Body of pancreas (tissue), 4 donors: ENCODE results near the gene CISD2.

Experiments used
- POLR2A ChIP-seq, 3 donors: fragments of 450-650 bp; IDR thresholded peaks; one replicate each; pipeline ENCODE4 v1.6.1; 2016; ENCODE audit warnings: antibody characterized with exemption in 3 of 3, mild to moderate bottlenecking in 2 of 3
- TF ChIP-seq, protein P1 (sequence below), 7 experiments: fragments of 450-650 bp in 4 of 7; fragments of 200-600 bp in 3 of 7; sonication (generic) in 3 of 7; IDR thresholded peaks; one replicate each; pipeline ENCODE4 v1.5.1; 2016 to 2019; ENCODE audit warnings: antibody characterized with exemption in 7 of 7

DNA sequence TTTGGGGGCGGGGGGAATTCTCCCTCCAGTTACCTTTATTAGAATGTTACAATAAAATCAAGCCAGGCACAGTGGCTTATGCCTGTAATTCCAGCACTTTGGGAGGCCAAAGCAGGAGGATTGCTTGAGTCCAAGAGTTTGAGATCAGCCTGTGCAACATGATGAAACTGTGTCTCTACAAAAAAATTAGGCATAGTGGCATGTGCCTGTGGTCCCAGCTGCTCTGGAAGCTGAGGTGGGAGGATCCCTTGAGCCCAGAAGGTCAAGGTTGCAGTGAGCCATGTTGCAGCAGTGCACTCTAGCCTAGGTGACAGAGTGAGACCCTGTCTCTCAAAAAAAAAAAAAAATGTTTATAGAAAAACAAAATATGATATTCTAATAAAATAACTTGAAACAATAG, 36.1 kb upstream of the CISD2 start:
- TF ChIP-seq, protein P1, sequence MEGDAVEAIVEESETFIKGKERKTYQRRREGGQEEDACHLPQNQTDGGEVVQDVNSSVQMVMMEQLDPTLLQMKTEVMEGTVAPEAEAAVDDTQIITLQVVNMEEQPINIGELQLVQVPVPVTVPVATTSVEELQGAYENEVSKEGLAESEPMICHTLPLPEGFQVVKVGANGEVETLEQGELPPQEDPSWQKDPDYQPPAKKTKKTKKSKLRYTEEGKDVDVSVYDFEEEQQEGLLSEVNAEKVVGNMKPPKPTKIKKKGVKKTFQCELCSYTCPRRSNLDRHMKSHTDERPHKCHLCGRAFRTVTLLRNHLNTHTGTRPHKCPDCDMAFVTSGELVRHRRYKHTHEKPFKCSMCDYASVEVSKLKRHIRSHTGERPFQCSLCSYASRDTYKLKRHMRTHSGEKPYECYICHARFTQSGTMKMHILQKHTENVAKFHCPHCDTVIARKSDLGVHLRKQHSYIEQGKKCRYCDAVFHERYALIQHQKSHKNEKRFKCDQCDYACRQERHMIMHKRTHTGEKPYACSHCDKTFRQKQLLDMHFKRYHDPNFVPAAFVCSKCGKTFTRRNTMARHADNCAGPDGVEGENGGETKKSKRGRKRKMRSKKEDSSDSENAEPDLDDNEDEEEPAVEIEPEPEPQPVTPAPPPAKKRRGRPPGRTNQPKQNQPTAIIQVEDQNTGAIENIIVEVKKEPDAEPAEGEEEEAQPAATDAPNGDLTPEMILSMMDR (IDR thresholded peaks at IDR 0.05) = no peak
- TF ChIP-seq POLR2A (IDR thresholded peaks at IDR 0.05) = no peak
